Right atrium auricular region (tissue), 2 donors: ENCODE results near the gene TRIO. TPM values are rescaled to one million over a fixed set of nuclear protein-coding genes. Genes with fewer than 3 reads are reported as not detected.

Source experiments
- DNase-seq: peaks from one replicate; pipeline ENCODE4 v3.0.0-alpha.2; 2019; ENCODE audit warnings: low spot score
- H3K27ac ChIP-seq, 2 donors: fragments of 200-600 bp; sonication (generic); 1 replicate in 1 of 2; 2 replicates in 1 of 2; pipeline ENCODE4 v1.5.1; 2016 to 2019
- H3K27me3 ChIP-seq, 2 donors: fragments of 200-600 bp; sonication (generic); one replicate each; pipeline versions ENCODE4 v1.5.1 to v1.6.0; 2017 to 2019
- H3K36me3 ChIP-seq: fragments of 200-600 bp; sonication (generic); one replicate; pipeline ENCODE4 v1.5.1; 2016
- H3K4me1 ChIP-seq, 2 donors: fragments of 200-600 bp; sonication (generic); one replicate each; pipeline versions ENCODE4 v1.5.1 to v1.6.0; 2017 to 2019
- H3K4me3 ChIP-seq, 2 donors: fragments of 200-600 bp; sonication (generic); 1 replicate in 1 of 2; 2 replicates in 1 of 2; pipeline ENCODE4 v1.5.1; 2017 to 2019; ENCODE audit warnings: mild to moderate bottlenecking in 1 of 2, moderate library complexity in 1 of 2
- H3K9me3 ChIP-seq, 2 donors: fragments of 200-600 bp; sonication (generic); one replicate each; pipeline ENCODE4 v1.5.1; 2019
- total RNA-seq, 2 donors: library from RNA; depleted of rRNA; stranded (reverse); fragments of >200 nt; gene quantifications; one replicate each; pipeline ENCODE4 v1.1.0, GENCODE V29; 2016
- TF ChIP-seq, protein P1 (sequence below), 2 donors: fragments of 200-600 bp; sonication (generic); IDR thresholded peaks; one replicate each; pipeline ENCODE4 v1.5.1; 2019; ENCODE audit warnings: antibody characterized with exemption in 2 of 2

TRIO gene
- total RNA-seq, 2 donors from 2014 or later, result 51.6 to 67.0 TPM

GRCh38 chr5:14209222-14209822, 66.2 kb downstream of the TRIO start:
- Histone ChIP-seq H3K27ac (no peak overlapping the region), H3K4me3 (no peak overlapping the region), H3K36me3 (no peaks in the 10 kb centered on the region), H3K27me3 (no peaks in the 10 kb centered on the region), H3K9me3 (no peaks in the 10 kb centered on the region), H3K4me1 (peaks cover 0 to 45% of the 10 kb centered on the region in 2 donors)
- no peak for DNase-seq
- TF ChIP-seq, protein P1, sequence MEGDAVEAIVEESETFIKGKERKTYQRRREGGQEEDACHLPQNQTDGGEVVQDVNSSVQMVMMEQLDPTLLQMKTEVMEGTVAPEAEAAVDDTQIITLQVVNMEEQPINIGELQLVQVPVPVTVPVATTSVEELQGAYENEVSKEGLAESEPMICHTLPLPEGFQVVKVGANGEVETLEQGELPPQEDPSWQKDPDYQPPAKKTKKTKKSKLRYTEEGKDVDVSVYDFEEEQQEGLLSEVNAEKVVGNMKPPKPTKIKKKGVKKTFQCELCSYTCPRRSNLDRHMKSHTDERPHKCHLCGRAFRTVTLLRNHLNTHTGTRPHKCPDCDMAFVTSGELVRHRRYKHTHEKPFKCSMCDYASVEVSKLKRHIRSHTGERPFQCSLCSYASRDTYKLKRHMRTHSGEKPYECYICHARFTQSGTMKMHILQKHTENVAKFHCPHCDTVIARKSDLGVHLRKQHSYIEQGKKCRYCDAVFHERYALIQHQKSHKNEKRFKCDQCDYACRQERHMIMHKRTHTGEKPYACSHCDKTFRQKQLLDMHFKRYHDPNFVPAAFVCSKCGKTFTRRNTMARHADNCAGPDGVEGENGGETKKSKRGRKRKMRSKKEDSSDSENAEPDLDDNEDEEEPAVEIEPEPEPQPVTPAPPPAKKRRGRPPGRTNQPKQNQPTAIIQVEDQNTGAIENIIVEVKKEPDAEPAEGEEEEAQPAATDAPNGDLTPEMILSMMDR (IDR thresholded peaks at IDR 0.05), result no peak

GRCh38 chr5:14209836-14210235, 66.7 kb downstream of the TRIO start:
- Histone ChIP-seq H3K4me3 (no peak overlapping the region), H3K27ac (no peak overlapping the region), H3K36me3 (no peaks in the 10 kb centered on the region), H3K9me3 (no peaks in the 10 kb centered on the region), H3K27me3 (no peaks in the 10 kb centered on the region), H3K4me1 (peaks cover 0 to 40% of the 10 kb centered on the region in 2 donors)
- TF ChIP-seq, protein P1 (IDR thresholded peaks at IDR 0.05), result no peak
- no peak for DNase-seq

GRCh38 chr5:14210729-14211128, 67.6 kb downstream of the TRIO start:
- Histone ChIP-seq H3K9me3 (no peaks in the 10 kb centered on the region), H3K36me3 (no peaks in the 10 kb centered on the region), H3K27me3 (no peaks in the 10 kb centered on the region), H3K4me1 (peaks cover 0 to 31% of the 10 kb centered on the region in 2 donors), H3K27ac (no peak overlapping the region), H3K4me3 (no peak overlapping the region)
- DNase-seq, result no peak
- TF ChIP-seq, protein P1 (IDR thresholded peaks at IDR 0.05), result no peak

DNA sequence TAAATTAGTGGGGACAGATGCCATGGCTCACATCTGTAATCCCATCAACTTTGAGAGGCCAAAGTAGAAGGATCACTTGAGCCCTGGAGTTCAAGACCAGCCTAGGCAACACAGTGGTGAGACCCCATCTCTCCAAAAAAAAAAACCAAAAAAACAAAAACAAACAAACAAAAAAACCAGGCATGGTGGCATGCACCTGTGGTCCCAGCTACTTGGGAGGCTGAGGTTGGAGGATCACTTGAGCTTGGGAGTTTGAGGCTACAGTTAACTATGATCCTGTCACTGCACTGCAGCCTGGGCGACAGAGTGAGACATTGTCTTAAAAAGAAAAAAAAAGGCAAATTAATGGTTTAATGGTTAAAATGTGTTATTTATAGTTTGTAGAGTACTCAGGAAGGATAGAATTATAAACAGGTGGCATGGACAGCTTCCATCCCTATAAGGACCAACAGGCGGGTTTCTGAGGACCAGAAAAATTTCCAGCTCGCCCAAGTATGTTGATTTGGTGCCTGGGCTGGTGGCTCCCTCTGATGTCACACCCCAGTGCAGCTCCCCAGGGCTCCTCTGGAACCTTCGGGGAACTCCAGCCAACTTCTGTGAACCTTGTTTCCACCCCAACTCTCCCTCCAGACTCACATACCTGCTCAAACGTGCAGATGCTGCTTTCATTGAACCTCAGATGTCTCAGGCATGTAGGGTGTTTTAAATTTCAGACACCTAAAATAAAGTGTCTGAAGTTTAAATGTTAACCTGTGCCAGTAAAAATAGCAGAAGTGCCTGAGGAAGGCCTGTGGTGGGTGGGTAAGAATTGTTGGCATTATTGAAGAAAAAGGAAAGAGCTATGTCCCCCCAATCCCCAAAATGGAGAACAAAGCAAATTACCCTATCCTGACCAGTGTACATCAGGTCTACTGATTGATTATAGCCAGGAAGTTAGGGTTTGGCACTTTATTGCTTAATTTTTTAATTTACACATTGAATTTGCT, 69.0 kb downstream of the TRIO start:
- Histone ChIP-seq H3K9me3 (no peaks in the 10 kb centered on the region), H3K27ac (no peak overlapping the region), H3K4me1 (peaks cover 0 to 37% of the 10 kb centered on the region in 2 donors), H3K27me3 (no peaks in the 10 kb centered on the region), H3K36me3 (no peaks in the 10 kb centered on the region), H3K4me3 (no peak overlapping the region)
- TF ChIP-seq, protein P1 (IDR thresholded peaks at IDR 0.05), result no peak
- DNase-seq, result no peak

DNA sequence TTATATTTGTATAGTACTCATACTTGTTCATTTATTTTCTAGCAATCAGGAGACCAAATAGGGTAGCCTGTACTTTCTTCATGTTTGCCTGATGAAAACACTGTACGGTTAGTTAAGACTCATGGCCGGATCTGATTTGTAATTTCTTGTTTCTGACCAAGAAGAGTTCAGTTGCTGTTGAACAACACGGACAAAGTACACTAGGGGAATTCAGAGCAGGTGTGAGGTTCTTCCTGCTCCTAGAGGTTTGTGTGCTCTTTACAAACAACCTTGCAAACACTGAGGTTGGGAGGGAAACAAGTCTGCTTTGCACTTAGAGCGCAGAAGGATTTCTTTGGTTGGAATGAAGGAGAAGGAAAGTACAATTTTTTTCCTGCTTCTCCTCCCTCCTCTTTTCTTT, 69.7 kb downstream of the TRIO start:
- no peak for DNase-seq
- Histone ChIP-seq H3K4me3 (no peak overlapping the region), H3K4me1 (peaks cover 0 to 38% of the 10 kb centered on the region in 2 donors), H3K27ac (no peak overlapping the region), H3K27me3 (no peaks in the 10 kb centered on the region), H3K9me3 (no peaks in the 10 kb centered on the region), H3K36me3 (no peaks in the 10 kb centered on the region)
- TF ChIP-seq, protein P1 (IDR thresholded peaks at IDR 0.05), result no peak
